Measurements from ENCODE around the gene HID1. TPM values are rescaled to one million over a fixed set of nuclear protein-coding genes. Genes with fewer than 3 reads are reported as not detected.

Gene HID1
- total and polyA plus RNA-seq, 9 of the 15 experiments (the other 6 are each of a cell fraction or from before 2014, with no cell fraction given) = 0.14 to 2.1 (median 0.54) TPM; not detected in 2

- TF ChIP-seq CUX1 (CRISPR knock-in tag; IDR thresholded peaks at IDR 0.05) (no peak), SETDB1 (IDR thresholded peaks at IDR 0.05; ENCODE audit: low read length) (no peak), SRSF7 (optimal IDR thresholded peaks at IDR 0.05; ENCODE audit: low read depth, low read length) (no peak), SMAD4 (CRISPR knock-in tag; conservative IDR thresholded peaks at IDR 0.05) (no peak), POLR2AphosphoS2 (IDR thresholded peaks at IDR 0.05; ENCODE audit: low read length) (no peak), HMGXB4 (CRISPR knock-in tag; IDR thresholded peaks at IDR 0.05) (no peak)
Measured at GRCh38 chr17:74935048-74935447, 37.5 kb downstream of the HID1 start (continued).
